HG03135 (cell line): ENCODE results near the gene STK32B.
"Not testable (repeated sequence)": the region's sequence is repeated elsewhere in the genome, so short reads cannot be mapped to it uniquely, and the experiment has no call there.

Experiments used
- ATAC-seq: cut with Tn5 transposase; IDR thresholded peaks from one replicate; pipeline ENCODE4 v1.9.1; 2021; ENCODE audit warnings: mild to moderate bottlenecking, moderate library complexity; ENCODE audit not compliant: unreplicated experiment

Gene STK32B

DNA sequence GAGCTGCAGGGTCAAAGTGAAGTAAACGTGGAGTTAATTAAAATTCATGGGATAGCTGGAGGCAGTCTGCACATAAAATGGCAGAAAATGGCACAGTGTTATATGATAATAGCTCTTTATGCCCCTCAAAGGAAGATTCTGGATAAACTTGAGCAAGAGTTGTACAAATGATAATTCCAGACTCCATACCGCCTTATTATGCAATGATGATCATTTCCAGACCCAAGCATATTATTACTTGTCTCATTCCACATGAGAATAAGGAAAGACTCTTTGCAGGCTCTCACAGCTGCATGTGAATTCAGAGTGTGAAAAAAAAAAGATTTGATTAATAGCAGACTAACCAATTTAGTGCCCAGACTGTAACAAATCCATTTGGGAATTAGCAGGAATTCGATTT is 105.4 kb downstream of the STK32B start:
- no peak for ATAC-seq

- no peak for ATAC-seq
Measured at GRCh38 chr4:5157791-5158770, 106.8 kb downstream of the STK32B start.

GRCh38 chr4:5158825-5159224 is 107.5 kb downstream of the STK32B start:
- no peak for ATAC-seq

DNA sequence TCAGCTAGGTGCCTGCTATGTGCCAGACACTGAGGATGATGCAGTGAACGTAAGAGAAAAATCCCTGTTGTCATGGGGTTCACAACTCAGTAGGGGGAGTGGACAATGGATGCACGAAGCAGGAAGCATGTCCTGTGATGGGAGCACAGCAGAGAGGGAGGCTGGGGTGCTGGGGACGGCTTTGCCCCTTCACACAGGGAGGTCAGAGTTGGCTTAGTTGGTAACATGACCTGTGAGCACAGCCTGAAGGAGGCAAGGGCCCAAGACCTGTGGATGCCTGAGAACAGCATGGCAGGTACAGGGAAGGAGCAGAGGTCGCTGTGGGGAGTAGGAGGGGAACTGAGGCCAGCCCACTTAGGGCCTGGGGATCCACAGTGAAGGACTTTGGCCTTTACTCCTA is 109.4 kb downstream of the STK32B start:
- ATAC-seq = no peak

DNA sequence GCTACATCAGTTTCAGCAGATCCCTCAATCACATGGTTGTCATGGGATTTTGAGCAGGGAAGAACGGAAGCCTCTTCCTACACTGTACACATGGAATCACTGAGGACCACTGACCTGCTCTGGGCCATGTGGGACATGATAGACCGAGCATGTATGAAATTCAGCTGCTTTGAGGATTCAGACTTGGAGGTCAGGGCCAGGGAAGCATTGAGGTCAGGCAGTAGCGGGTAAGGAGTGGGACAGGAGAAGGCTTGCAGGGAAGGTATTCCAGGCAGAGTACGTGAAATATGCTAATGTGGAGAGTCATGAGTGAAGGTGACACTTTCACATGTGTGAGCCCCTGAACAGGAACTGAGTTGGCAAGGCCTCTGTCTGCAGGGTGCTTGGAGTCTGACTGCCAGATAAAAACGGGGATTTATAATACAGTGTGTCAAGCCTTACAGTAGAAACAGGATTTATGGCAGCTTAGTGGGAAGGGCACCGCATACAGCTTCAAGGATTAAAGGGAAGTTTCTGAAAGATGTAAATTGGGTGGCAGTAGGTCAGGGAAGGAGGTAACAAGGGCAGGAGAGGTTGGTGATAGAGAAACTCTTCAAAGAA is 111.7 kb downstream of the STK32B start:
- no peak for ATAC-seq

DNA sequence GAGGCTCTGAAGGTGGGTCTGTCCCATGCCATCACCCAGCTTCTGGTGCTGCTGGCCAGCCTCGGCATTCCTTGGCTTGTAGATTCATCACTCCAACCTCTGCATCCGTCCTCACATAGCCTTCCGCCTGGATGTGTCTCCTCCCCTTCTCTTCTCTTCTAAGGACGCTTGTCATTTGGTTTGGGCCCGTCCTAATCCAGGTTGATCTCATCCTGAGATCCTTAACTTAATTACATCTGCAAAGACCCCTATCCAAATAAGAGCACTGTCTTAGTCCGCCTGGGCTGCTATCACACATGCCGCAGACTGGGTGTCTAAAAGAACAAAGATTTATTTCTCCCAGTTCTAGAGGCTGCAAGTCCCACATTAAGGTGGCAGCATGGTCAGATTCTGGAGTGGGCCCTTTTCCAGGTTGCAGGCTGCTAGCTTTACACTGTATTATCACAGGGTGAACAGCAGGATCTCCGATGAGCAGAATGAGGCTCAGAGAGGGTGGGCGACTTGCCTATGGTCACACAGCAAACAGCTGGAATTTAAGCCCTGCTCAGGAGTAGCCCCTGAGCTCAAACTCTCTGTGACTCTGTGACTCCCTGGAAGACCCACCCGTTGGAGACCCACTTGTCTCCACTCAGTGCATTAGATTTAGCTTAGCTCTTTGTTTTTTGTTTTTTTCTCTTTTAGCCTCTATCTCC is 113.1 kb downstream of the STK32B start:
- no peak for ATAC-seq

GRCh38 chr4:5165420-5166369 is 114.4 kb downstream of the STK32B start:
- no peak for ATAC-seq

GRCh38 chr4:5166377-5166776 is 115.1 kb downstream of the STK32B start:
- ATAC-seq = no peak

DNA sequence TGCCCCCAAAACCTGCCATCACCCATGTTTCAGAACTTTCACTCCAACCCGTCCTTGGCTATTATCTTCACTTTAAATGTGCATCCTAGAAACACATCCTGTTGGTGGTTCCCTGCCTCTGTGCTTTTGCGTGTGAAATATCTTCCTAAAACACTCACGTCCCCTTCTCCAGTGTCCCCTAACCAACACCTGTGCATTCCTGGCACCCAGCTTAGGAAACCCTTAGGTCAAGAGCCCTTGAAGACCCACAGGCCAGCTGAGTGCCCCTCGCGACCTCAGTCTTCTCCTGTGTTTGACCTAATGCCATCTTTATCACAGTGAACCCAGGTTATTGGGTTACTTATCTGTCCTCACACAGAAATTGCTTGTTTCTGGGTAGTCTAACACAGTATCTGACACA is 117.6 kb downstream of the STK32B start:
- ATAC-seq = no peak

DNA sequence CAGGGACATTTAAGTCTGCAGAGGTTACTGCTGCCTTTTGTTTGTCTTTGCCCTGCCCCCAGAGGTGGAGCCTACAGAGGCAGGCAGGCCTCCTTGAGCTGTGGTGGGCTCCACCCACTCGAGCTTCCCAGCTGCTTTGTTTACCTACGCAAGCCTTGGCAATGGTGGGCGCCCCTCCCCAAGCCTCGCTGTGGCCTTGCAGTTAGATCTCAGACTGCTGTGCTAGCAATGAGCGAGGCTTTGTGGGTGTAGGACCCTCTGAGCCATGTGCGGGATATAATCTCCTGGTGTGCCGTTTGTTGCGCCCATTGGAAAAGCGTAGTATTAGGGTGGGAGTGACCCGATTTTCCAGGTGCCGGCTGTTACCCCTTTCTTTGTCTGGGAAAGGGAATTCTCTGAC is 124.6 kb downstream of the STK32B start:
- not testable (repeated sequence) for ATAC-seq

DNA sequence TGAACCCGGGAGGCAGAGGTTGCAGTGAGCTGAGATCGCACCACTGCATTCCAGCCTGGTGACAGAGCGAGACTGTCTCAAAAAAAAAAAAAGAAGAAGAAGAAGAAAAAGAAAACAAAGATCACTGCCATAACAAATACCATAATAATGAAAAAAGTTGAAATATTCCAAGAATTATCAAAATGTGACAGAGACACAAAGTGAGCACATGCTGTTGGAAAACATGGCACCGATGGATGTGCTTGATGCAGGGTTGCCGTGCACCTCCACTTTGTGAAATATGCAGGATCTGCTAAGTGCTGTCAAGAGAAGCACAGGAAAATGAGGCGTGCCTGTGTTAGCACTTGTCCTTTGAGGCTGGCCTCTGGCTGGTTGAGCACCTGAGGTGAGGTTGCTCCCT is 133.3 kb downstream of the STK32B start:
- ATAC-seq = no peak

- ATAC-seq = no peak
Measured at GRCh38 chr4:5185551-5185950, 134.3 kb downstream of the STK32B start.

- ATAC-seq = no peak
Measured at GRCh38 chr4:5186271-5187064, 135.2 kb downstream of the STK32B start.

GRCh38 chr4:5188130-5188529 is 136.8 kb downstream of the STK32B start:
- ATAC-seq = no peak

- ATAC-seq = no peak
Measured at GRCh38 chr4:5191831-5192230, 140.6 kb downstream of the STK32B start.

DNA sequence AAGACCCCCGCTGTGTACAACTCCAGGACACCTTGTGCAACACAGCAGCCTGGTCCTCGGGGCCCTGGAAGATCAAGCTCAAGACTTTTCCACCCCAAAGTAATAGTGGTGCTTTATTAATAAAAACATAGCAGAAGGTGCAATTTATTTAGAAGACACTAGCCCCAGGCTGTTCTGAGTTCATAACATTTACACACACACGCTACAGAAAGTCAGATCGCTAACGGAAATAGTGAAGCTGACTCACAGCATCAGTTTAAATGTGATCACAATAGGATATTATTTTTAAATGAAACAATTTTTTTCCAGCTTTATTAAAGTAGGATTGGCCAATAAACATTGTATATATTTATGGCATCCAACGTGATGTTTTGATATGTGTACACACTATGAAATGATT is 141.0 kb downstream of the STK32B start:
- no peak for ATAC-seq

DNA sequence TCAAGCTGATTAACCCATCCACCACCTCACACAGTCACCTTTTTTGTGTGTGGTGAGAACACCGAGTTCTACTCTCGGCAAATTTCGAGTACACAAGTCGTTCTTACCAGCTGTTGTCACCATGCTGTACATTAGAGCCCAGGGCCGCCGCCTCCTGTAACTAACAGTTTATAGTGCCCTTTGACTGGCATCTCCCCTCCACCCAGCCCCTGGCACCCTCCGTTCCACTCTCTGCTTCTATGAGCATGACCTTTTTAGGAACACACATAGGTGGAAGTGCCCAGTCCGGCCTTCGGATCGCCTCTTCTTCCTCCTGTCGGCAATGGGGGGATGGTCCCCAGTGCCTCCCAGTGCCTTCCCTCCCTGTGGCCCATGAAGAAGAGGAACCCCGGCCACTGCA is 141.4 kb downstream of the STK32B start:
- no peak for ATAC-seq

GRCh38 chr4:5198656-5199541 is 147.6 kb downstream of the STK32B start:
- no peak for ATAC-seq

- no peak for ATAC-seq
Measured at GRCh38 chr4:5199912-5200311, 148.6 kb downstream of the STK32B start.
